Measurements from ENCODE around the gene PSMD5.
A peak's percentile ranks its signal among the peaks of the same experiment; 100 is the strongest.

The PSMD5 gene

DNA sequence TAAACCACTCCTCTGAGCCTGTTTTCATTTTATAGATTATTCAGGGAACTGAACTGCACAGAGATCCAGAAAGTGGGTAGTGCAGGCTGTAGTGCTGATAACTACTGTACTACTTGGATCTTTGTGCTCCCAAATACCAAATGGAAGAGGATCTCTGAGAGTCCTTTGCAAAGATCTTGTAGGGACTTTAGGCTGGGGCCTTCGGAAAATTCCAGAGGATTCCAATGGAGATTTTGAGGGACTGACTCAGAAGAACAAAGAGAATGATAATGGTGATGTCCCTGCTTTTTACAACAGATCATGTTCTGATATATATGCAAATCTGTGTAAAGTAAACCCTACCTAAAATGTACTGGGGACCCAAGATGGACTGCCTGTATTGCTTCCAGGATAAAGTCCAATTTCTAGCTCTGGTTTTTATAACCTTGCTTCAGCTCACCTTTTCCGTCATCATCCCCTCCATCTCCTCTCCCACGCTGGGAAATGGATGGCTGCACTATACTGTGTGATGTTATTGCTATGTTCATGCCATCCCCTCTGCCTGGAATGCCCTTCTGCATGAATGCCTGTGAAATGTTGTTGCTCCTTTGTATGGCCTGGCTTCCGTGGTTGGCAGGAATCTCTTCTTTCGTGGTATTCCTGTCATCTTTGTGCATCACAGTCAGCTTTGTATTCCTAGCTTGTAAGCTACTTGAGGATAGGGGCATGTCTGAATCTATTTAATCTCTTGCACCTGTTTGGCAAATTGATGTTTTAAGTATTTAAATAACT, 9.7 kb upstream of the PSMD5 start:
- no peaks in the 10 kb centered on the region for H3K9me3 ChIP-seq (ENCODE audit: control insufficient read depth, low read length)
- H3K4me1 ChIP-seq (ENCODE audit: control insufficient read depth, insufficient read depth, low read length): no peaks in the 10 kb centered on the region
- H3K9ac ChIP-seq (ENCODE audit: low read length): no peak overlapping the region
- no peak for DNase-seq (ENCODE audit: low read depth)
- peaks cover 5% of the 10 kb centered on the region for H3K36me3 ChIP-seq (ENCODE audit: control insufficient read depth, insufficient read depth, low read length, severe bottlenecking)
- no peaks in the 10 kb centered on the region for H3K27me3 ChIP-seq (replicated peaks; ENCODE audit: control insufficient read depth, insufficient read depth, low read length)
- H3K4me3 ChIP-seq (ENCODE audit: low read length): no peak overlapping the region

DNA sequence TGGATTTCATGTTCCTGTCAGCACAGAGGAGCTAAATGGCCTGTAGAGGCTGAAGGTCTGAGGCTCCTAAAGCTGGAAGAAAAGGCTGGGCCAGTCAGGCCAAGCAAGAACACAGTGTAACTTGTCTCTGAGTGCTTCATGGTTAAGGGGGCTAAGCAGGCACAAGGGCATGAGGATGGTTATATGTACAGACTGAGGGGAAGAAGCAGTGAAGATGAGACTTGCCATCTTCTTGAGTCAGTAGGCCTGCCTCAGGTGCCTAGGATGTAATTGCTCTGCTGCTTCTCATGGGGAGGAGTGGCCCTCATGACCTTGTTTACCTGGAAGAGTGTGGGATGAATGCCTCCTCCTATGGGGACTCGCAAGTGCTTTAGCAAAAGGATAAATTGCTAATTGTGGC, 8.7 kb upstream of the PSMD5 start:
- H3K9me3 ChIP-seq (ENCODE audit: control insufficient read depth, low read length): no peaks in the 10 kb centered on the region
- no peak for DNase-seq (ENCODE audit: low read depth)
- H3K9ac ChIP-seq (ENCODE audit: low read length): no peak overlapping the region
- H3K27me3 ChIP-seq (replicated peaks; ENCODE audit: control insufficient read depth, insufficient read depth, low read length): no peaks in the 10 kb centered on the region
- H3K4me1 ChIP-seq (ENCODE audit: control insufficient read depth, insufficient read depth, low read length): no peaks in the 10 kb centered on the region
- no peak overlapping the region for H3K4me3 ChIP-seq (ENCODE audit: low read length)
- peaks cover 5% of the 10 kb centered on the region for H3K36me3 ChIP-seq (ENCODE audit: control insufficient read depth, insufficient read depth, low read length, severe bottlenecking)

DNA sequence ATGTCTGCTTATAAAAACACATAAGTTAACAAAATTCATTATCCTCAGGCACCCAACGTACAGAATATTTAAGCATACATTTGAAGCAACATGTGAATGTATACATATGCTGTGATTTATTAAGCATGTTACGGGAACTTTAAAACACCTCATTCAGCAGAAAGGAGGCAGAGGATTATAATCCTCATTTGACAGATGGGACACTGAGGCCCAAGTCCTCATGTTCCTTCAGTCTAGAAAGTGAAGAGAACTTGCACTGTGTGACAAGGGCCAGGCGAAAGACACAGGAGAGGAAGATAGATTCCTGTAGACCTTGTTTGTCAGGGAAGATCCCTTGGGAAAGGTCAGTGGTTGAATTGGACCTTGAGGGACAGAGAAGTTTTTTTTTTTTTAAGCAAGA, 7.6 kb upstream of the PSMD5 start:
- H3K9me3 ChIP-seq (ENCODE audit: control insufficient read depth, low read length): no peaks in the 10 kb centered on the region
- no peaks in the 10 kb centered on the region for H3K27me3 ChIP-seq (replicated peaks; ENCODE audit: control insufficient read depth, insufficient read depth, low read length)
- H3K36me3 ChIP-seq (ENCODE audit: control insufficient read depth, insufficient read depth, low read length, severe bottlenecking): peaks cover 13% of the 10 kb centered on the region
- DNase-seq (ENCODE audit: low read depth): no peak
- no peak overlapping the region for H3K4me3 ChIP-seq (ENCODE audit: low read length)
- no peaks in the 10 kb centered on the region for H3K4me1 ChIP-seq (ENCODE audit: control insufficient read depth, insufficient read depth, low read length)
- no peak overlapping the region for H3K9ac ChIP-seq (ENCODE audit: low read length)

DNA sequence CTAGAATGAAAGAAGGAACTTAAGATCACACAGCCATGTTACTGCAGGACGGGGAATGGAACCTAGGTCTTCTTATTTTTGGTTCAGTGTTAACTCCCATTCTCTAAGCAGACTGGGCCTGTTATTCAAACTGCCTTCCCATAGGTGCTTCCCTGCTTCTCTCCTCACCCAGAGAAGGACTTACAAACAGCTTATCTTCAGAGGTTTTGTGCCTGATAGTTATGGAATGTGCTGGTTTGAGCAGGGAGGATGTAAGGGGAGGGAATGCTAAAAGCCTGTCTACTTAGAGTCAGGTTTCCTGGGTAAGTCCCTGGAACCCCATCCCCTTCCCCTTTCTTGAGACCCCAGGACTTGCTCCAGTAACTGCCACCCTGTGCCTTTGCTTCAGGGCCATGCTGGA, 4.2 kb upstream of the PSMD5 start:
- Histone ChIP-seq H3K4me1 (ENCODE audit: control insufficient read depth, insufficient read depth, low read length) (peaks cover 8% of the 10 kb centered on the region), H3K9me3 (ENCODE audit: control insufficient read depth, low read length) (no peaks in the 10 kb centered on the region), H3K36me3 (ENCODE audit: control insufficient read depth, insufficient read depth, low read length, severe bottlenecking) (peaks cover 14% of the 10 kb centered on the region), H3K27me3 (replicated peaks; ENCODE audit: control insufficient read depth, insufficient read depth, low read length) (no peaks in the 10 kb centered on the region), H3K9ac (ENCODE audit: low read length) (no peak overlapping the region), H3K4me3 (ENCODE audit: low read length) (no peak overlapping the region)
- no peak for DNase-seq (ENCODE audit: low read depth)

DNA sequence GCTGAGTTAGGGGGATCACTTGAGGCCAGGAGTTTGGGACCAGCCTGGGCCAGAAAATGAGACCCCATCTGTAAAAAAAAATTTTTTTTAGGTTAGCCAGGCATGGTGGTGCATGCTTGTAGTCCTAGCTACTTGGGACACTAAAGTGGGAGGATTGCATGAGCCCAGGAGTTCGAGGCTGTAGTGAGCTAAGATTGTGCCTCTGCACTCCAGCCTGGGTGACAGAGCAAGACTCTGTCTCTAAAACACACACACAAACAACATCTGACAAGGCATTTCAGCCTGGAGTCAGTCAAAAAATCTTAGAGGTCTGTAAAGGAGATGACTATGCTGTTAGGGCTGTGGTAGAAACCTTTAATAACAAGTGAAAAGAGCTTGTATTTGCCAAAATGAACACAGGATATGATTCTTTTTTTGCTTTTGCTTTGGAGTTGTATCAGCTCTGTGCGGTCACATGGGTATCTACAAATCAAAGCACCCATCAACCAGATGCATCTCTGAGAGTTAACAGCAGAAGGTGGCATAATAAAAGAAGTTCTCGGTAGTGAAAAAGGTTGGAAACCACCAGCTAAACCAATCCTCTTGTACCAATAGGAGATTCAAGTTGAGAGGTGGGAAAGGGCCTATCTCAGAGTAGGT, 3.6 kb upstream of the PSMD5 start:
- no peaks in the 10 kb centered on the region for H3K27me3 ChIP-seq (replicated peaks; ENCODE audit: control insufficient read depth, insufficient read depth, low read length)
- DNase-seq (ENCODE audit: low read depth): no peak
- H3K9me3 ChIP-seq (ENCODE audit: control insufficient read depth, low read length): no peaks in the 10 kb centered on the region
- no peak overlapping the region for H3K9ac ChIP-seq (ENCODE audit: low read length)
- peaks cover 12% of the 10 kb centered on the region for H3K4me1 ChIP-seq (ENCODE audit: control insufficient read depth, insufficient read depth, low read length)
- H3K4me3 ChIP-seq (ENCODE audit: low read length): no peak overlapping the region
- H3K36me3 ChIP-seq (ENCODE audit: control insufficient read depth, insufficient read depth, low read length, severe bottlenecking): peaks cover 9% of the 10 kb centered on the region

DNA sequence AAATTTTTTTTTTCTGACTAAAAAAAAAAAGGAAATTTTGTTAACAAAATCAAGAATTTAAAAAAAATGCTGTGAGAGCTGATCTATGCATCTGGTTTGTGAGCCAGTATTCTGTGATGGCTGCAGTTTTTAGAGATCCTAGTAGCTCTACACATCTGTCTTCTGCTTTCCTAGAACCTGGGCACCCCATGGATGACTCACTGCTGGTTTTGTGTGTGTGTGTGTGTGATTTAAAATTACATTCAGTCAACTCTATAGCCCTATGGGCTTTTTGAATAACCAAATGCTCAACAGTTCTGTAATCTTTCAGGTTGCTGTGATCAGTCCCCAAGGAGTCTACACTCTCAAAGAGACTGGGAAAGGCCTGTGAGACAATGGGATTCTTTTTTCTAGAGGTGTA, 2.5 kb upstream of the PSMD5 start:
- no peaks in the 10 kb centered on the region for H3K27me3 ChIP-seq (replicated peaks; ENCODE audit: control insufficient read depth, insufficient read depth, low read length)
- H3K9me3 ChIP-seq (ENCODE audit: control insufficient read depth, low read length): no peaks in the 10 kb centered on the region

DNA sequence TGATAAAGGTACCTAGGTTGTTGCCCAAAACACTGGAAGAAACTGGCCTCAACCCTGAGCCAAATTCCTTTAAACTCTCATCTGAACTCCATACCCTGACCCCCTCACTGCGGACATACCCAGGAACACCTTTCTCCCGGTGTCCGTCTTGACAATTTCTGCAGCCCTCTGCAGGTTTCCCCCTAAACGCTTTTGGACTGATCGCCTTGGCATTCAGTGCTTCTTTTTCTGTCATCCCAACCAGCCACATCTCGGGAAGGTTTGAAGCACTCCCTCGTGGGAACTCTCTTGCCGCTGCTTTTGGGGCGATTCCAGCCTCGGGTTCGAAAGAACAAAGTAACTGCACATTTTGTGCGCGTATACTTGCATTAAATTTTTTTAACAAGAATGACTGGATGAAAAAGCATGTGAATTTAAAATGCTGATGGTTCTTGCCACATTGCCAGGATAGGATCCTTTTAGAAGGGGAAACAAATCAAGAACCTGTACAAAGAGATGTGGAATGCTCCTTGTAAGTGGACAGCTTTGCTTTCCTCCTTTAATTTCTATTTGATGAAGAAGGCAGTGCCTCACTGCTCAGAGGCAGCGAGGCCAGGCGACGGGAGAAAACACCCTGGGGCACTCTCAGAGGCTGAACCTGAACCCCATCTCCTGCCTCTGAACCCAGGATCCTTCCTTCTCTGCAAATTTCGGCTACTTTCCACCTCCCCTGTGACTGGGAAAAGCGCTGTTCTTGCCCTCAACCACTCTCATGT, 615 bp downstream of the PSMD5 start:
- DNase-seq (ENCODE audit: low read depth): peak; percentile 59
- peak overlapping the region; percentile 98 for H3K9ac ChIP-seq (ENCODE audit: low read length)

More for the DNA sequence above, 2.5 kb upstream of the PSMD5 start:
- no peak for DNase-seq (ENCODE audit: low read depth)
- peaks cover 8% of the 10 kb centered on the region for H3K36me3 ChIP-seq (ENCODE audit: control insufficient read depth, insufficient read depth, low read length, severe bottlenecking)
- H3K9ac ChIP-seq (ENCODE audit: low read length): no peak overlapping the region
- peaks cover 12% of the 10 kb centered on the region for H3K4me1 ChIP-seq (ENCODE audit: control insufficient read depth, insufficient read depth, low read length)
- no peak overlapping the region for H3K4me3 ChIP-seq (ENCODE audit: low read length)

DNA sequence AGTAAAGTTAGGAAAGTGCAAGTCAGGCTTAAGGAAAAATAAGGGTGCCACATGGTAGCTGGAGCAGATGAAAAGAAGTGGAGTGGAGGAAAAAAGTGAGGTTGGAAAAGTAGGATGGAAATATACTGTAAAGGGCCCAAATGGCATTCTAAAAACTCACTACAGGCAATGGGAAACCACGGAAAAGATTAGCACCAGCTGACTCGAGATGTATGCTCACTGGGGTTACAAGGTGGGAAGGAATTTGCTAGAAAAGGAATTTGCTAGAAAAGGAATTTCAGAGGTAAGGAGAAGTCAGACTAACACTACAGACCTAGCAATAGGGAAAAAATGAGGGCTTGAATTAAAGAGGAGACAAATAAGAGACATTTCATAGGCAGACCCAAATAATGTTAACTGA, 3.6 kb downstream of the PSMD5 start:
- H3K9ac ChIP-seq (ENCODE audit: low read length): no peak overlapping the region
- H3K4me3 ChIP-seq (ENCODE audit: low read length): no peak overlapping the region
- H3K36me3 ChIP-seq (ENCODE audit: control insufficient read depth, insufficient read depth, low read length, severe bottlenecking): peaks cover 13% of the 10 kb centered on the region
- H3K9me3 ChIP-seq (ENCODE audit: control insufficient read depth, low read length): no peaks in the 10 kb centered on the region
- no peaks in the 10 kb centered on the region for H3K27me3 ChIP-seq (replicated peaks; ENCODE audit: control insufficient read depth, insufficient read depth, low read length)
- peaks cover 20% of the 10 kb centered on the region for H3K4me1 ChIP-seq (ENCODE audit: control insufficient read depth, insufficient read depth, low read length)
- no peak for DNase-seq (ENCODE audit: low read depth)

More for the DNA sequence above, 615 bp downstream of the PSMD5 start:
- Histone ChIP-seq H3K9me3 (ENCODE audit: control insufficient read depth, low read length) (no peaks in the 10 kb centered on the region), H3K36me3 (ENCODE audit: control insufficient read depth, insufficient read depth, low read length, severe bottlenecking) (peaks cover 8% of the 10 kb centered on the region), H3K4me1 (ENCODE audit: control insufficient read depth, insufficient read depth, low read length) (peaks cover 20% of the 10 kb centered on the region), H3K4me3 (ENCODE audit: low read length) (peak overlapping the region; percentile 96), H3K27me3 (replicated peaks; ENCODE audit: control insufficient read depth, insufficient read depth, low read length) (no peaks in the 10 kb centered on the region)

DNA sequence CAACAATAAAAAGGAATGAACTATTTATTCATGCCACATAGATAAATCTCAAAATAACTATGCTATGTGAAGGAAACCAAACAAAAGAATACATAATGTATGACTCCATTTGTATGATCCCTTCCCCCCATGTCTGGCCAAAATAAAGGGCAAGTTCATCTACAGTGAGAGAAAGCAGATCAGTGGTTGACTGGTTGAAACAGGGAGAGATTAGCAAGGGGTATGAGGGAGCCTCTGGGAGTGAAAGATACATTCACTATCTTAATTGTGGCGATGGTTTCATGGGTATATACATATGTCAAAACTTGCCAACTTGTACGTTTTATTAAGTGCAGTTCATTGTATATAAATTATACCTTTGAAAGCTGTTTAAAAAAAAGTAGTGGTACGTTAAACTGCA, 4.8 kb downstream of the PSMD5 start:
- Histone ChIP-seq H3K4me3 (ENCODE audit: low read length) (no peak overlapping the region), H3K4me1 (ENCODE audit: control insufficient read depth, insufficient read depth, low read length) (peaks cover 14% of the 10 kb centered on the region), H3K36me3 (ENCODE audit: control insufficient read depth, insufficient read depth, low read length, severe bottlenecking) (peaks cover 18% of the 10 kb centered on the region), H3K27me3 (replicated peaks; ENCODE audit: control insufficient read depth, insufficient read depth, low read length) (no peaks in the 10 kb centered on the region), H3K9ac (ENCODE audit: low read length) (no peak overlapping the region), H3K9me3 (ENCODE audit: control insufficient read depth, low read length) (no peaks in the 10 kb centered on the region)
- no peak for DNase-seq (ENCODE audit: low read depth)

DNA sequence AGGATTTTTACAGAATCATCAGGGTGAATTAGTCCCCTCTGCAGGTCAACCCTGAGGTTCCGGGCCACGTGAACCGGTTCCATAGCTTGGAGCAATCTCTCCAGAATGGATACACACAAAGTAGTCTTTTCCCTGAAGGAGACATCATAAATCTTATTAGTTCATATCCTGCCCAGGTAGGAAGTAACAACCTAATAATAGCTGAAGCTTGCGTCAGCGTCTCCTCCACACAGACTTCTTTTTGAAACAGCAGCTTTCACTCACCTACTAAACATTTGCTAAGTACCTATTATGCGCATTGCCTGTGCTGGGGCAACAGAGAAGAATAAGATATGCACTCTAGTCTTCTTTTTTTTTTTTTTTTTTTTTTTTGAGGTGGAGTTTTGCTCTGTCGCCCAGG, 9.4 kb downstream of the PSMD5 start:
- Histone ChIP-seq H3K27me3 (replicated peaks; ENCODE audit: control insufficient read depth, insufficient read depth, low read length) (no peaks in the 10 kb centered on the region), H3K9me3 (ENCODE audit: control insufficient read depth, low read length) (no peaks in the 10 kb centered on the region), H3K4me1 (ENCODE audit: control insufficient read depth, insufficient read depth, low read length) (peaks cover 4% of the 10 kb centered on the region), H3K36me3 (ENCODE audit: control insufficient read depth, insufficient read depth, low read length, severe bottlenecking) (peaks cover 57% of the 10 kb centered on the region), H3K9ac (ENCODE audit: low read length) (no peak overlapping the region), H3K4me3 (ENCODE audit: low read length) (no peak overlapping the region)
- no peak for DNase-seq (ENCODE audit: low read depth)

DNA sequence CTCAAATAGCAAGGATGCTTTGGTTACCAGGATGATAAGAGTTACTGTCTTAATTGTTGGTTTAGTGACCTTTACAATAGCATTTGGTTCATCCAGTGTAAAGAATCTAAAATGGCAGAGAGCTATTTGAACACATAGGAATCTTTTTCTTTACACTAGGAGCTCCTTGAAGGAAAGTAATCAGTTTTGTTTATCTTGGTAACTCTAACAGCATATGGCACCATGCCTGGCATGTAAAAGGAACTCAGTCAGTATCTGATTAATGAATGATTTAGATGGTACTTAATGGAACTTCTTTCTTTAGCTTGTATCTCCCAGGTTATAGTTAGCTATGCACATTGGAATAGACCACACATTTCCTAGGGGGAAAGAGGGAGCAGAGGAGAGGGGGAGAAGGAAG, 9.9 kb downstream of the PSMD5 start:
- H3K36me3 ChIP-seq (ENCODE audit: control insufficient read depth, insufficient read depth, low read length, severe bottlenecking): peaks cover 58% of the 10 kb centered on the region
- no peak for DNase-seq (ENCODE audit: low read depth)

More for the DNA sequence above, 9.9 kb downstream of the PSMD5 start:
- H3K9me3 ChIP-seq (ENCODE audit: control insufficient read depth, low read length): no peaks in the 10 kb centered on the region
- no peak overlapping the region for H3K4me3 ChIP-seq (ENCODE audit: low read length)
- H3K4me1 ChIP-seq (ENCODE audit: control insufficient read depth, insufficient read depth, low read length): peaks cover 4% of the 10 kb centered on the region
- H3K27me3 ChIP-seq (replicated peaks; ENCODE audit: control insufficient read depth, insufficient read depth, low read length): no peaks in the 10 kb centered on the region
- H3K9ac ChIP-seq (ENCODE audit: low read length): no peak overlapping the region

All from adipocyte (in vitro differentiated cells).